H1 (cell line): Measurements from ENCODE around the gene SELPLG. TPM values are rescaled to one million over a fixed set of nuclear protein-coding genes. Genes with fewer than 3 reads are reported as not detected.

Source experiments
- CTCF ChIA-PET: fragments of 300-600 bp; sonication (Branson Sonifier 250); formaldehyde crosslinking; loops from one replicate; lab custom pipeline; 2021; ENCODE audit not compliant: partially characterized antibody; lab: Charles Lee
- POLR2A ChIA-PET: fragments of 300-600 bp; sonication (Branson Sonifier 250); formaldehyde crosslinking; loops from one replicate; lab custom pipeline; 2021; ENCODE audit warnings: inconsistent platforms; ENCODE audit not compliant: partially characterized antibody; lab: Charles Lee
- DNase-seq, 2 experiments: peaks; one replicate each; pipeline versions ENCODE4 v3.0.0 to v3.0.0-alpha.2; 2010 to 2022; ENCODE audit warnings: low spot score in 2 of 2, low read depth in 1 of 2, mixed read lengths in 1 of 2
- FAIRE-seq: peaks from 2 replicates; lab custom pipeline; 2011; peaks lifted over from hg19 to GRCh38; lab: Jason Lieb, UNC
- H2AFZ ChIP-seq: 2 replicates; pipeline ENCODE4 v1.8.1; 2012; ENCODE audit warnings: low read length, inconsistent platforms
- H2AK5ac ChIP-seq: 2 replicates; pipeline ENCODE4 v1.6.1; 2013; ENCODE audit warnings: low read depth, low read length
- H2BK120ac ChIP-seq: replicated peaks from 2 replicates; pipeline ENCODE3; 2013; ENCODE audit warnings: low read depth, low read length, inconsistent platforms
- H2BK12ac ChIP-seq: 2 replicates; pipeline ENCODE4 v1.6.1; 2013; ENCODE audit warnings: low read depth, low read length
- H2BK15ac ChIP-seq: 2 replicates; pipeline ENCODE4 v1.6.1; 2013; ENCODE audit warnings: low read length
- H2BK20ac ChIP-seq: 2 replicates; pipeline ENCODE4 v1.6.1; 2013; ENCODE audit warnings: low read length
- H2BK5ac ChIP-seq: 2 replicates; pipeline ENCODE4 v1.6.1; 2013; ENCODE audit warnings: low read depth, low read length
- H3K14ac ChIP-seq: 2 replicates; pipeline ENCODE4 v1.6.1; 2013; ENCODE audit warnings: inconsistent platforms; ENCODE audit not compliant: insufficient read length
- H3K18ac ChIP-seq: 2 replicates; pipeline ENCODE4 v1.6.1; 2013; ENCODE audit warnings: low read length; ENCODE audit errors: extremely low read depth
- H3K23ac ChIP-seq: 2 replicates; pipeline ENCODE4 v1.6.1; 2013; ENCODE audit warnings: inconsistent platforms; ENCODE audit not compliant: insufficient read length
- H3K23me2 ChIP-seq: 2 replicates; pipeline ENCODE4 v1.6.1; 2013; ENCODE audit warnings: low read depth, low read length
- H3K27ac ChIP-seq: 2 replicates; pipeline ENCODE4 v1.6.1; 2011; ENCODE audit warnings: low read depth, low read length, inconsistent platforms
- H3K27me3 ChIP-seq, 4 experiments: replicated peaks in 1 of 4; 1 replicate in 1 of 4; 2 replicates in 3 of 4; pipeline versions ENCODE4 v1.6.1 to v1.8.1; 2011 to 2013; ENCODE audit warnings: low read length in 3 of 4, mild to moderate bottlenecking in 3 of 4, inconsistent platforms in 2 of 4, mixed read lengths in 2 of 4, moderate library complexity in 1 of 4; ENCODE audit not compliant: control insufficient read depth in 3 of 4, insufficient read depth in 3 of 4; ENCODE audit errors: extremely low read depth in 1 of 4
- H3K36me3 ChIP-seq, 4 experiments: 2 replicates each; pipeline versions ENCODE4 v1.6.1 to v1.8.1; 2011 to 2013; ENCODE audit warnings: mild to moderate bottlenecking in 4 of 4, low read length in 3 of 4, moderate library complexity in 2 of 4, control low read depth in 1 of 4, inconsistent platforms in 1 of 4; ENCODE audit not compliant: insufficient read depth in 4 of 4, control insufficient read depth in 2 of 4
- H3K4ac ChIP-seq: replicated peaks from 2 replicates; pipeline ENCODE3; 2013; ENCODE audit warnings: low read length, low read depth, mixed read lengths, inconsistent platforms; ENCODE audit not compliant: insufficient read length
- H3K4me1 ChIP-seq, 4 experiments: replicated peaks in 1 of 4; 1 replicate in 1 of 4; 2 replicates in 3 of 4; pipeline versions ENCODE4 v1.6.1 to v1.8.1; 2011 to 2013; ENCODE audit warnings: low read length in 3 of 4, inconsistent platforms in 2 of 4, mixed read lengths in 1 of 4; ENCODE audit not compliant: insufficient read depth in 4 of 4, control insufficient read depth in 3 of 4
- H3K4me2 ChIP-seq, 2 experiments: 2 replicates each; pipeline versions ENCODE4 v1.6.1 to v1.8.1; 2011 to 2013; ENCODE audit warnings: low read depth in 2 of 2, low read length in 2 of 2, control low read depth in 1 of 2, inconsistent platforms in 1 of 2, mild to moderate bottlenecking in 1 of 2; ENCODE audit not compliant: insufficient read depth in 1 of 2
- H3K4me3 ChIP-seq, 4 experiments: fragments of 200-600, 300-600 bp in 1 of 4; sonication (generic), shearing (Covaris generic), sonication (Bioruptor Twin) in 1 of 4; 2 replicates each; pipeline versions ENCODE4 v1.5.1 to v1.8.1; 2011 to 2016; ENCODE audit warnings: low read length in 4 of 4, low read depth in 3 of 4, control low read depth in 2 of 4, inconsistent platforms in 2 of 4, mild to moderate bottlenecking in 2 of 4, mixed read lengths in 1 of 4, moderate library complexity in 1 of 4; ENCODE audit not compliant: insufficient read depth in 2 of 4; ENCODE audit errors: extremely low read depth in 1 of 4
- H3K56ac ChIP-seq: replicated peaks from 2 replicates; pipeline ENCODE3; 2013; ENCODE audit warnings: low read depth, mild to moderate bottlenecking, mixed read lengths, low read length, inconsistent platforms; ENCODE audit not compliant: insufficient read length
- H3K79me1 ChIP-seq: 2 replicates; pipeline ENCODE4 v1.6.1; 2013; ENCODE audit warnings: low read depth, low read length, control low read depth
- H3K79me2 ChIP-seq, 2 experiments: 2 replicates each; pipeline versions ENCODE4 v1.6.1 to v1.8.1; 2012 to 2013; ENCODE audit warnings: low read length in 2 of 2, mild to moderate bottlenecking in 2 of 2, inconsistent platforms in 1 of 2; ENCODE audit not compliant: insufficient read depth in 2 of 2, control insufficient read depth in 1 of 2
- H3K9ac ChIP-seq, 4 experiments: replicated peaks in 1 of 4; 1 replicate in 1 of 4; 2 replicates in 3 of 4; pipeline versions ENCODE4 v1.6.1 to v1.8.1; 2011 to 2013; ENCODE audit warnings: low read depth in 3 of 4, low read length in 3 of 4, control low read depth in 2 of 4, mild to moderate bottlenecking in 2 of 4, moderate library complexity in 2 of 4, inconsistent platforms in 1 of 4; ENCODE audit errors: extremely low read depth in 1 of 4
- H3K9me3 ChIP-seq, 2 experiments: 2 replicates each; pipeline versions ENCODE4 v1.6.1 to v1.8.1; 2012 to 2013; ENCODE audit warnings: mild to moderate bottlenecking in 2 of 2, moderate library complexity in 2 of 2, control low read depth in 1 of 2, inconsistent platforms in 1 of 2, low read depth in 1 of 2, low read length in 1 of 2, mixed read lengths in 1 of 2; ENCODE audit not compliant: insufficient read depth in 2 of 2
- H4K20me1 ChIP-seq, 2 experiments: replicated peaks in 1 of 2; 2 replicates each; pipeline versions ENCODE3 to v1.8.1; 2011 to 2013; ENCODE audit warnings: inconsistent platforms in 2 of 2, low read length in 2 of 2, mild to moderate bottlenecking in 1 of 2; ENCODE audit not compliant: insufficient read depth in 2 of 2, control insufficient read depth in 1 of 2
- H4K5ac ChIP-seq: 2 replicates; pipeline ENCODE4 v1.6.1; 2013; ENCODE audit warnings: low read length, low read depth, mixed read lengths, inconsistent platforms; ENCODE audit not compliant: insufficient read length
- H4K8ac ChIP-seq: 2 replicates; pipeline ENCODE4 v1.8.0; 2013; ENCODE audit warnings: mild to moderate bottlenecking, moderate library complexity, low read length, inconsistent platforms; ENCODE audit not compliant: insufficient read depth; ENCODE audit errors: extremely low read depth
- H4K91ac ChIP-seq: replicated peaks from 2 replicates; pipeline ENCODE3; 2013; ENCODE audit warnings: low read length, mixed read lengths, inconsistent platforms; ENCODE audit not compliant: insufficient read length
- ASH2L ChIP-seq: fragments of 200-600, 300-600 bp; sonication (generic); IDR thresholded peaks from one replicate; pipeline ENCODE4 v1.7.1; 2017; ENCODE audit warnings: low read length
- GTF2F1 ChIP-seq: IDR thresholded peaks from 2 replicates; pipeline ENCODE4 v1.6.1; 2012; ENCODE audit warnings: low read depth, low read length, improper control_type of control experiment, borderline replicate concordance
- KDM5A ChIP-seq: fragments of 200-600 bp; IDR thresholded peaks from 2 replicates; pipeline ENCODE4 v1.7.1; 2012; ENCODE audit warnings: mild to moderate bottlenecking, low read length, inconsistent platforms, mixed read lengths
- MAFK ChIP-seq: IDR thresholded peaks from 2 replicates; pipeline ENCODE4 v1.6.1; 2012; ENCODE audit warnings: low read depth, mild to moderate bottlenecking, improper control_type of control experiment, low read length
- RFX5 ChIP-seq: IDR thresholded peaks from 2 replicates; pipeline ENCODE4 v1.6.1; 2011; ENCODE audit warnings: low read depth, low read length, improper control_type of control experiment, borderline replicate concordance
- SP4 ChIP-seq: IDR thresholded peaks from 2 replicates; pipeline ENCODE4 v1.6.1; 2012; ENCODE audit warnings: low read length, inconsistent platforms
- TAF1 ChIP-seq: IDR thresholded peaks from 2 replicates; pipeline ENCODE4 v1.6.1; 2011; ENCODE audit warnings: mild to moderate bottlenecking, low read depth, low read length
- TBP ChIP-seq: IDR thresholded peaks from 2 replicates; pipeline ENCODE4 v1.6.1; 2011; ENCODE audit warnings: low read depth, low read length, improper control_type of control experiment
- WGBS, 2 experiments: shearing (Covaris generic) in 1 of 2; methylation state at CpG; one replicate each; pipeline versions ENCODE4 v1.1.6 to v1.1.7; 2013 to 2015; ENCODE audit warnings: low lambda C conversion rate in 2 of 2, mixed read lengths in 2 of 2, inconsistent platforms in 1 of 2, low coverage in 1 of 2, missing lambda C conversion rate in 1 of 2; ENCODE audit not compliant: insufficient replicate concordance in 2 of 2, insufficient coverage in 1 of 2, insufficient read length in 1 of 2; ENCODE audit errors: extremely low coverage in 1 of 2, missing lambda C conversion rate in 1 of 2; 5-methylcytosine and 5-hydroxymethylcytosine counted together
- polyA plus RNA-seq, 7 experiments: library from polyadenylated mRNA; depleted of rRNA in 3 of 7; stranded (reverse) in 5 of 7; unstranded in 2 of 7; fragments of >200 nt in 5 of 7; fragments of 200-250 nt in 2 of 7; gene quantifications; 1 replicate in 5 of 7; 2 replicates in 1 of 7; 4 replicates in 1 of 7; pipeline versions ENCODE4 v1.2.1 to v1.2.3, GENCODE V29; 2011 to 2013; ENCODE audit warnings: missing spikeins in 2 of 7, mixed read lengths in 2 of 7
- total RNA-seq: library from RNA; stranded (reverse); fragmentation: NEBNext Ultra II Directional; extraction: Animal tissue kit (Norgen Biotek cat#: 25700); gene quantifications from 2 replicates; pipeline ENCODE4 v1.2.1, GENCODE V29; 2021

SELPLG gene
- total and polyA plus RNA-seq, 2 of the 8 experiments (the other 6 are each of a cell fraction or from before 2014, with no cell fraction given): 0.18 TPM; not detected in 1

DNA sequence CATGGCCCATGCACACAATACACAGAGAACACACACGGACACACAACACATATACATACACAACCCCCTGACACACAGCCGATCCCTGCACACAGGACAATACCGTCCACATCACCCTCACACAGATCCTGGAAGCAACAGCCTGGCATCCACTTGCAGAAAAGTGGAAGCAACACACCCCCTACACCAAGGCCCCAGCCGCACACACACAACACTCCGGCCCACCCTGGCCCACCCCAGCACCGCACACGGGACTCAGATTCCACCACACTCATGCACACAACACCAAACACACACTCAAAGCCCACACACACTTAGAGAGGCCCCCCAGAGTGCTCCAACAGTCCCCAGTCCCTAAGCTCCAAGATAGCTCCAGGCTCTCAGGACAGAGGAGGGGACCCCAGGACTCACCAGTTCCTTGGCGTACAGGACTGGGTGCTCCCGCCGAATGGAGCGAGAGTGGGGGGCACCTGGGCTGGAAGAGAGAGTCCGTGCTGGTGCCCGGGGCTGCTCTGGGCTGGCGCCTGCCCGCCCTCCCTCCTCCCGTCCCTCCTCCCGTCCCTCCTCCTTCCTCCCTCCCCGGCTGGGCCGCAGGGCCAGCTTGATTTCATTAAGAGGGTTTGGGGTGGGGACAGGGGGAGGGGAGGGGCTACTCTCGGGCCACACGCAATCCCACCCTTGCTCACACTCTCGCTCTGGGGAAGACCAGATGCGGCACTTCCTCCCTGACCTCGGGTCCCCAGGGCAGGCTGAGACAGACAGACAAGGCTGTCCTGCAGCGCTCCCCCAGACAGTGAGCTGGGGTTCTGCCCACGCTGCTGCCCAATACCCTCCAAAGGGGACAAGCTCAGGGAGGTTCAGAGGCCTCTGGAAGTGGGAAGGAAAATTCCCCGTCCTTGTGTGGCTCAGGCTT, 35.9 kb downstream of the SELPLG start, which contains the start of gene TMEM119:
TMEM119 (minus strand) TSS at position 526 of the 913 bp plus-strand sequence. CDS start 5,701 bp downstream, outside the sequence.
- DNase-seq: no peak
- H3K4me3 ChIP-seq: no peak within 1 kb of the TSS
- no peak within 1 kb of the TSS for H3K14ac ChIP-seq
- H2BK120ac ChIP-seq: no peak within 1 kb of the TSS
- H2BK20ac ChIP-seq: no peak within 1 kb of the TSS
- H3K23ac ChIP-seq: no peak within 1 kb of the TSS
- no peak for FAIRE-seq
- H3K27me3 ChIP-seq: no peaks in the 10 kb centered on the region; a peak in 1 of 7 replicates
- H2BK5ac ChIP-seq: peak within 1 kb of the TSS; percentile 20; the same call in 1 of the 2 replicates
- no peak within 1 kb of the TSS for H3K56ac ChIP-seq
- peak within 1 kb of the TSS; percentile 52 for H4K91ac ChIP-seq
- peak within 1 kb of the TSS; percentile 81 for H2BK15ac ChIP-seq
- H3K4me1 ChIP-seq: peaks cover 0 to 14% (median 0%) of the 10 kb centered on the region in 4 experiments; a peak in 3 of 7 replicates
- no peak within 1 kb of the TSS; a peak in 1 of 4 replicates for H3K4me2 ChIP-seq
- H3K9me3 ChIP-seq: no peaks in the 10 kb centered on the region
- H2AK5ac ChIP-seq: no peak within 1 kb of the TSS
- no peak within 1 kb of the TSS for H3K9ac ChIP-seq
- no peaks in the 10 kb centered on the region for H3K79me2 ChIP-seq
- peak within 1 kb of the TSS; percentile 46; the same call in 1 of the 2 replicates for H2BK12ac ChIP-seq
- peak within 1 kb of the TSS; percentile 51; the same call in 1 of the 2 replicates for H3K18ac ChIP-seq
- TF ChIP-seq MAFK (no peak), RFX5 (no peak), TAF1 (no peak), SP4 (no peak), GTF2F1 (no peak), ASH2L (no peak), KDM5A (no peak), TBP (no peak)
- H4K20me1 ChIP-seq: peaks cover 0 to 8% of the 10 kb centered on the region in 2 experiments
- peak within 1 kb of the TSS; percentile 68; the same call in 1 of the 2 replicates for H2AFZ ChIP-seq
- peaks cover 7% of the 10 kb centered on the region; the same call in 1 of the 2 replicates for H3K23me2 ChIP-seq
- no peak within 1 kb of the TSS for H4K5ac ChIP-seq
- H4K8ac ChIP-seq: 0 out of 2 replicates have a peak within 1 kb of the TSS, but pooled peaks have one; percentile 38
- H3K36me3 ChIP-seq: no peaks in the 10 kb centered on the region
- H3K4ac ChIP-seq: no peak within 1 kb of the TSS
- no peak within 1 kb of the TSS for H3K27ac ChIP-seq
- ChIA-PET CTCF (interaction anchor here (0.7 to 3.1 kb wide), 10 partner anchors 9 to 156 kb away, joined by 3 to 11 read pairs (median 3); partner anchors contain the start of gene ISCU), POLR2A (interaction anchor here (1.0 to 1.8 kb wide), 5 partner anchors 9 to 133 kb away, joined by 3 to 4 read pairs (median 4); partner anchors contain the start of gene ISCU)
- H3K79me1 ChIP-seq: no peaks in the 10 kb centered on the region; the same call in 1 of the 2 replicates
- 91% methylated on average over 10 of the region's 27 CpGs; no CpG with 5 or more reads in 1 of the 2 experiments for WGBS, 2 experiments
